Ramos (cell line): Measurements from ENCODE around the gene HOXA6.

ENCODE experiments used
- in situ Hi-C: fragments of 300-500 bp; cut with MboI; formaldehyde crosslinking; loops from one replicate; pipeline ENCODE4 v1.14.3; 2022; ENCODE audit warnings: low sequenced_read_pairs; ENCODE audit not compliant: unreplicated experiment

The HOXA6 gene

DNA sequence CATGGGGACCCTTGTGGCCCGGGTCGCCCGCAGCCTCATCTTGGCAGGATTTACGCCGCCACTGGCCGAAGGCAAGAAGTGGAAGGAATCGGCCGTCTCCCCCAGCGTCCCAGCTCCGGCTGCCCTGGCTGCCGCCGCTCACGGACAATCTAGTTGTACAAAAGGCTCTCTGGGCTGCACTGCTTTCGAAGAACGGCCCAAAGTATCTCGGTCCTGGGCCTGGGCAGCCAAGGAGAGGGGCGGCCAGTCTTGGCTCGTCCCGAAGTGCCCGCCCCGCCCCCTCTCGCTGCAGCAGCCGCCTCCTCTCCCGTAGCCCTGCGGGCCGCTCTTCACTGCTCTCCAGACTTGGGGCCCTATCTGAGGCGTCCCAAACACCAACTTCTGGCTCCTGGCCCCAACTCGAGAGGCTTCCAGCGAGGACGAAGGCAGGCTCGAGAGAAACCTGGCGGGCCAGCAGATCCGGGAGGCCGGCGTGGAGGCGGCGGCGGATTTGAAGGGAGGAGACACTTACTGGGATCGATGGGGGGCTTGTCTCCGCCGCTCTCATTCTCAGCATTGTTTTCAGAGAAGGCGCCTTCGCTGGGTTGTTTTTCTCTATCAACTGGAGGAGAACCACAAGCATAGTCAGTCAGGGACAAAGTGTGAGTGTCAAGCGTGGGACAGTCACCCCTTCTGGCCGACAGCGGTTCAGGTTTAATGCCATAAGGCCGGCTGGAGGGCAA is 17.0 kb upstream of the HOXA6 start:
- in situ Hi-C loops = loop anchor here (25.0 kb wide), 2 partner anchors 1102 to 1277 kb away; no protein-coding TSS in a partner anchor

DNA sequence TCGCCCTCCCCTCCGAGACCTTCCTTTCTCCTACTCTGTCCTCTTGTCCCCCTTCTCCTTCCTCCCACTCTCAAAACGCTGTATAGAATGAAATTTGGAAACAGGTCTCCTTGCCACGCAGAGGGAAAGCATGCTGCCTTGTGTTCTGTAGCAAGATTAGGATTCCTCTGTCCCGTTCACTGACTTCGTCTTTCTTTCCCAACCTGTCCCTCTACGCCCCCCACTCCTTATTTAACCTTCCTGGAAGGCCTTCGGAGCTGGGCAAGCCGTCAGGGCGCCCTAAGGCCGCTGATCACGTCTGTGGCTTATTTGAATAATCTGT is 16.4 kb upstream of the HOXA6 start:
- in situ Hi-C loops = loop anchor here (25.0 kb wide), 2 partner anchors 1102 to 1277 kb away; no protein-coding TSS in a partner anchor

DNA sequence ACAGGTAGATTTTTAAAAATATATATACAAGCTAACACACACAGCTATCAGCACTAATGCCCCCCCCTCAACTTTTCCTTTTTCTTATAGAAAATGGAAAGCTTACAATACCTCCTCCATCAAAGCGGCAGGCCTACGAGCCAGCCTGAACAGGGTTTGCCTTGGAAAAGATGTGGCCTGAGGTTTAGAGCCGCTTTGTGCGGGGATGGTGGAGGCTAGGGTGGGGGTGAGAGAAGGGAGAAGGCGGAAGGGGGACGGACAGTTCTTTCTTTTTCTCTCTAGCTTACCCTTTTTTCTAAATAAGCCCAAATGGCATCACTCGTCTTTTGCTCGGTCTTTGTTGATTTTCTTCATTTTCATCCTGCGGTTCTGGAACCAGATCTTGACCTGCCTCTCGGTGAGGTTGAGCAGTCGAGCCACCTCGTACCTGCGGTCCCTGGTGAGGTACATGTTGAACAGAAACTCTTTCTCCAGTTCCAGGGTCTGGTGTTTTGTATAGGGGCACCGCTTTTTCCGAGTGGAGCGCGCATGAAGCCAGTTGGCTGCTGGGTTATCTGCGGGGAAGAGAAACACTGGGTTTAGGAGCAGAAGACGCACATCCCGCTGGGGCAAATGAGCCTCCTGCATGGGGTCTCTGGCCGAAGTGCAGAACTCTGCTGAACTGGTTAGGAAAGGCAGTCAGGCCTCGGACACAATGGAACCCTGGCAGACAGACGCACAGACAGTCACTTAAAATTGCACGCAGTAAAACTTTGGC is 15.9 kb upstream of the HOXA6 start:
- in situ Hi-C loops = loop anchor here (25.0 kb wide), 2 partner anchors 1101 to 1276 kb away; no protein-coding TSS in a partner anchor

DNA sequence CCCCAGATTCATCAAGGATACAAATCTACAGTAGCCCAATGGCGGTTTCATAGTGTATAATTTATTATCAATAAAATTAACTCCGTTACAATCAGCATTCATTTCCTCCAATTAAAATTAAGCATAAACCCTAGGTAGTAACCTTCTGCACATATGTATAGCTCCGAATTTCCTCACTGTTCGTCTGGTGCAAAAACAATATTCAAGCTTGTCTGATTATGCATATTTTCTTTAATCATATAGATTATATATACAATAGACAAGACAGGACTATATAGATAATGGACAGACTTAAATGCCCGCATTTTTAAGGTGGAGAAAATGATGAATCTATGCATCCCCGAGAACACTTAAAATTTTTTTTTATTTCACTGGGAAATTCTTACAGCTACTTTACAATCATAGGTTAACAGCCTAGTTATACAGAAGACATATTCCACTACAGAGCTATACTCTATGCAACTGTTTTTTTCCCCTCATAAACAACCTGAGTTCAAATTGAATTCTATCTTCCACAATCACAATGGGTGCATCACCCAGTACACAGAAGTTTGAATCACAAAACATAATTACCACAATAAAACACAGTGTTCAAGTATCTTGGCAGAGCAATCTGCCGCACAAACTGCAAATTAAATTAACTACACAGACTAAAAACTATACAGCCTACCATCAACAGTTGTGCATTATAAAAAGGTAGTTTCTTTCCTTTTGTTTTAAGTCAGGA is 15.2 kb upstream of the HOXA6 start:
- in situ Hi-C loops = loop anchor here (25.0 kb wide), 2 partner anchors 1100 to 1275 kb away; no protein-coding TSS in a partner anchor

DNA sequence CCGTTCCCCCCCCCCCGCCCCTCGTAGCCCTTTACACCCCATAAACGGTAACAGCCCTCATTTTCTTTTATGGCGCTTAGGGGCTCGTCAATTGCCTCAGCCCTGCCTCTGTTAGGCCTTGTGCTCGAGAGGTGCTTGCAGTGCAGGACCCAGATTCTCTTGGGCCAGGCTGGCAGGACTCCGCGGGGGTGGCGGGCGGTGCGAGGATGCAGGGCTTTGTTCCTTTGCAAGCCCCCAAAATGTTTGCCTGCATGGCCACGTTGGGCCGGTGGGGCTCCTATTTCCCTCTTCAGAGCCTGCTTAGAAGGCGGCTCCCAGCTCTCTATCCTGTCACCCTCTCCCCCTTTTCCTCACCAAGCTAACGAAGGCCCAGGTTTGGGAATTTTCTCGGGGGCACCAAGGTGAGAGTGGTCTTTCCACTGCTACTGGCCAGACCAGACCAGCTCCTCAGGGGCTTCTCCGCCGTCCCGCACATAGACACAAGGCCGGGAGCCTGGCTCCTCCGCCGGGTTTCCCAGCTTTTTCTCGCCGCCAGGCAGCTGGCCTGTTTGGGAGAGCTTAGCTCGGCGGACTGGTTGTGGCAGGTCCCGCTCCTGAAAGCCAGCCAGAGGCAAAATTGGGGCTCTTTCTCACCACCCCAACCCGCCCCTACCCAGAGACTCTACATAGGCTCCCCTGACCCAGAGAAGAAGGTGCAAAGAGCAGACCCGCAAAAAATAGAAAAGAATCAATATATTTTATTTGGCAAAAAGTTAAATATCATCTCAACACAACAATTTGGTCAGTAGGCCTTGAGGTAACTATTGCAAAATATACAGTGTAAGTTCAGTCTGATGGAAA is 14.4 kb upstream of the HOXA6 start:
- in situ Hi-C loops = loop anchor here (25.0 kb wide), 2 partner anchors 1100 to 1275 kb away; no protein-coding TSS in a partner anchor

DNA sequence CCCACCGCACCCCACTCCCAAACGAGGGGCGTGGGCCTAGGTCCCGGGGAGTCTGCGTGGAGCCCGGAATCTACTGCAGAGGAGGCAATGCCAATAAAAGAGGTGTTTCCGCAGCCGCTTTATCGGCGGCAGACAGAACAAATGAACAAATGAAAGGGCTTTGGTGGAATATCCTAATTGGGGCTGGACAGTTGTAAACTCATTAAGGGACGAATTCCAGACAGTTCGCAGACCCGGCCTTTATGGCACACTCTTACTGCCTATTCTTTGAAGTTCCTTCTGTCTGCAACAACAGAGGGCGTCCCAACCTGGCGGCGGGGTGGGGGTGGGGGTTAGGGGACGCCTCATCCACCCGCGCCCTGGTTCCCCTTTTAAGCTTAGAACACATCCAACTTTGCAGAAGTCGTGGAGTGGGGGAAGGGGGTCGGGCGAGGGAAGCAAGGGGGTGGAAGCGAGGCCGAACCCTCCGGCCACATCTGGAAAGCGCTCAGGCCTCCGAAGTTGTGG is 13.7 kb upstream of the HOXA6 start:
- in situ Hi-C loops = loop anchor here (25.0 kb wide), 2 partner anchors 1099 to 1274 kb away; no protein-coding TSS in a partner anchor

DNA sequence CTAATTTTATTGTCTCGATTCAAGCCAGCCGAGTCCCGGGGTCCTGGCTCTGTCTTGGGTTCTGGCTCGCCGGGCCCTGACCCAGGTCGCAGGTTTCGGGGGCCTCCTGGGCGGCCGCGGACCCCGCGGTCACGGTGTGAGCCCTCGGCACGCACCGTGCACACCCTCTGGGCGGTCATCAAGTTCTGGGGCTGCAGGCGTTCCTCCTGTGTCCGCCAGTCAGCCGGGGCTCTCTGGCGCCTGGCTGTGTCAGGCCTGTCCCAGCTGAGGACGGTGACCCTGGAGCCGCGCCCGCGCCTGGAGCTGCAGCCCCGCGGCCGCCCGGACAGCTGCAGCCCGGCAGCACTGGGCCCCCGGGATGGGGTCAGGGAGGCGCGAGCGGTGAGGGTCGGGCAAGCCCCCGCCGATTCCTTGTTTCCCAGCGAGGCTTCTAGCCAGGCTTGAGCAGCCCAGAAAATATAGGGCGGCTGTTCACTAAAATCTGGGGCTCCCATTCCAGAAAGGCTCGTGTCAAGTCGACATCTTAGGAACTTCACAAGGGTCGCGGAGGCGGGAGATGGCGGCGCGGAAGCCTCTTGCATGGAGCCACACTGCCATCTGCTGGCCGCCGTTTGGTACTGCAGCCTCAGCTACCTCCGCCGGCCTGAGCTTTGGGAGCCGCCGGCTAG is 13.1 kb upstream of the HOXA6 start:
- in situ Hi-C loops = loop anchor here (25.0 kb wide), 2 partner anchors 1098 to 1273 kb away; no protein-coding TSS in a partner anchor

DNA sequence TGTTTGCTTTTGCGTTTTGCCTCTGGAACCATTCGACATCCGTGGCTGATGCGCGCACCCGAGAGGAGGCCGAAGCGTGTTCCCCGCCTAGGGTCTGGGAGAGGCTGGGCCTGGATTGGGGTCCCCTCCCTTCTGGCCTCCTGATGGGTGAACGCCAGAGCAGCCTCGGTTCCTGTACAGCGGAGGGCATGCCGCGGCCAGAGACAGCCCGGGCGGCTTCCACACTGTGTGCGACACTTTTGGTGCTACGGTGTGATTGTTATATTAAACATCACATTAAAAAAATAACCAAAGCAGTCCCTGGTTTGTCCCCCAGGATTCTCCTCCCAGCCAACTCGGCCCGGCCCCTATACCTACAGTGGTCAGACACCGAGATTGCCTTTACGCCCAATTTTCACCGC is 12.6 kb upstream of the HOXA6 start:
- in situ Hi-C loops = loop anchor here (25.0 kb wide), 2 partner anchors 1098 to 1273 kb away; no protein-coding TSS in a partner anchor

DNA sequence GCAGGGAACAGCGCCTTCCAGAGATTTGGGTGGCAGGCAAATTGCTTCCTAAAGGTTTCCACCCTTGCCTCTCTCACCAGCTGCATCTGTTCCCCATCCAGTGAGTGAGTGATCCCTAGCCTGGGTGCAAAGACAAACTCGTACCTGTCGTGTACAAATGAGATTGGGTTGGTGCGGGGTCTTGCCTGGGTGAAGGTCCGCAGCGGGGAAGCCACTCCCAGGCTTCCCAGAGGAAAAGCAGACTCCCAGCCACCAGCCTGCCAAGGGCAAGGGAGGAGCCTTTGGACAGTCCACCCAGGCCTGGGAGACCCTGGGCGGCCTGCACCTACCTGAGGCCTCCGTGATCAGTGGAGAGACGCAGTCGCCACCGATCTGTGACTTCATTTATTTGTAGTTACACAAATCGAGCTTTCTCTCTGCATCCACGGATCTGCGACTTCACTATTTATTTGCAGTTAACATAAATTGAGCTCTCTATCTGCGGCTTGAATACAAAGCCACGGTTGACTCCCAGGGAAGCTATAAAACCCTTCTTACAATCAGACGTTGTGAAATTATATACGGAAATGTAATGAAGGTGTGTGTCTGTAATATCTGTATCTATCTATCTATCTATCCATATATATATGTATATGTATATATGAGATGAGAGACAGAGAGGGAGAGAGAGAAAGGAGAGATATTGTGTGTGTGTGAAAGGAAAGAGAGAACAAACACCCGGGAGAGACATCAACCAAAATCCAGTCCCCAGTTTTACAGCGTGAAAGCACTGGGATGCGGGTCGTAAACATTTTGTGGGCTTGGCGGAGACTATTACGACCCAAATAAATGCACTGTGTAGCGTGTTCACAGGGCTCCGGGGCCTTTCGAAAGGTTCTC is 11.9 kb upstream of the HOXA6 start:
- in situ Hi-C loops = loop anchor here (10.0 to 25.0 kb wide), 4 partner anchors 485 to 1272 kb away; no protein-coding TSS in a partner anchor

DNA sequence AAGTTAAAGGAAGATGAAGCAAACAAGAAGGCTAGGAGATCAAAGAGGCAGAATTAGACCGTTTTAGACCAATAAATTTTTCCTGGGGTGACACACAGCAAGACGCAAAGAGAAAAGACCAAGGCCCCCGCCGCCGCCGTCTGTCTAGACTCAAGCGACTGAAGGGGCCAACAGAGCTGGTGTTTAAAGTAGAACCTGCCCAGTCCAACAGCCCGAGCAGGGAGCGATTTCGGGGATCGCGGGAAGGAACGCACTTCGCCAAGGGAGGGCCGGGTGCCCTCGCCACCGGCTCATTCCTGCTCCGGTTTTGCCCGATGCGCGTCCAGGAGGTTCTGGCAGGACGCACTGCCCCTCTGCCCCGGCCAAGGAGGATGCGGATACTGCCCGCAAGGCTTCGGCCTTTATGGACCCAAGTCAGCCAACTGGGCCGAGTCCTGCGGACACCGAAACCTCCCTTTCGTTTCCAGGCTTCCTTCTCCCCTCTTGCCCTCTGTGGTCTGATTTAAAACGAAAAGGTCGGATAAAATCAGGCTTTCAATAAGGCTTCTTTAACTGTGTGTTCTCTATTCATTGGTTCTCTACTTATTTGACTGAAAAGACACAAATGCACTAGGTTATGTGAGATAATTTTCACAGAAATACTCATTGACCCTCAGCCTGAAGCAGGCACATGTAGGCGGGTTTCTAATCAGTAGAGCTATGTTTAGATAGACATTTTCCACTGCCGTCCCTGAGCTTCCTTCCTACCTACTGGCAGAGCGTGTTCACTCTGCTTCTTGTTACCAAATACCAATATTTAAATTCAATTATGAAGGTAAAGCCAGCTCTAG is 11.1 kb upstream of the HOXA6 start:
- in situ Hi-C loops = loop anchor here (10.0 to 25.0 kb wide), 4 partner anchors 484 to 1271 kb away; no protein-coding TSS in a partner anchor

DNA sequence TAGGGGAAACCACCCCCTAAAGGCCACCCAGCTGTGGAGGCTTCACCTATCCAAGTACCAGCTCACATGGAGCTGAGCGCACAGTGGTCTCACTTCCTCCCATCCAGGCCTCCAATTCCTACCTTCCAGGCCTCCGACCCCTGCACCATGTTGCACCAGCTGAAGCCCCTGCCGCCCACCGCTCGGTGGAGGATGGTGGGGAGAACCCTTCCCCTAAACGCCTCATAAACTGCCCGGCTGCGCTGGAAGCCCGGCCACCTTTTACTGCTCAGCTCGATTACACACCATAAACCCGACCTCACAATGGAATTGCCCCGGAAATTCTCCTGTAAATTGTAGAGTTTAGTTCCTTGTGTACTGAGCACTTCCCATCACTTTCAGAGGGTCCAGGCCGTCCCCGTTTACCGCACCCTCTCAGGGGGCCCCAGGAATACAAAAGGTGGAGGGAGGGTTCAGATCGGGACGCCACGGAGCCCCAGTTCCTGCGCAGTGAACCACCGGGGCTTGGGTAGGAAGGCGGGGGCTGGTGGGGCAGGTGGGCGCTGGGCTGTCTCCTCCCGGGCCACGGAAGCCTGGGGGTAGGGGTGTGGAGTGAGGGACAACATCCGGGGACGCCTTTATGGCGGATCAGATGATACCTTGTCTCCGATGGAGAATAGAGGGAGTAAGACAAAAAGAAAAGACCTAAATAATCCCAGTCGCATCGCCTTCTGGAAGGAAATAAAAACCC is 10.3 kb upstream of the HOXA6 start:
- in situ Hi-C loops = loop anchor here (10.0 to 25.0 kb wide), 4 partner anchors 483 to 1271 kb away; no protein-coding TSS in a partner anchor

DNA sequence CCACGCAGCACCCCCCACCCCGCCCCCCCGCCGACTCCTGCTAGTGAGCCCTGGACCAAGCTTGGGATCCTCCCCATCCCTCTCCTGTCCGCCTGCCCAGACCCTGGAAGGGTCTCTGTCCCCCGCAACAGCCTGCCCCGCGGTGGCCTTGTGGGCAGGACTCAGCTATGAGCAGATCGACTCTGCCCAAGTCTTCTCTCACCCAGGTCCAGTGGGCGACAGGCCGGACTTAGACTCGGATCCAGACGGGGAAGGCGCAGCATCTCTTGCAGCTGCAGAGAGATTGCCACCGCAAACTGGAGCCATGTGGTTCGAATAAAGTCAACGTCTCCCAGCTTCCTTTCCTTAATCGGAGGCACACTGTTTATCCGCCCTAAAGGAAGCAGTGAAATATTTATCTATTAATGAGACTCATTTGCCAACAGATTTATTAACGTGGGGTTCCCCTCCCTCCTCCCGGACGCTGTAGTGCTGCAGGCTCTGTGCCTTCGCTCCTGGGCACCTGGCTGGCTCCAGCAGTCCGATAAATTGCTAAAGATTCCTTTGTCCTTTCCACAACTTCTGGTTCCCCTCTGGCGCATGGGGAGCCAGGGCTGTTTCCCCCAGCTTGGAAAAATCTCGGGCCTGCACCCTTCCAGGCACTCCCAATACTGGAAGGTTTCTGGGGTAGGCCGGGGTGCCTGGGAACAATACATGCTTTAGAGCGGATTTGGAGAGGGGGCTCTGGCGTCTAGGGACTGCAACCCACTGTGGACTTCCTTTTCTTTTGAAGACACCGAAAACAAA is 9.5 kb upstream of the HOXA6 start:
- in situ Hi-C loops = loop anchor here (10.0 to 25.0 kb wide), 4 partner anchors 482 to 1270 kb away; no protein-coding TSS in a partner anchor

DNA sequence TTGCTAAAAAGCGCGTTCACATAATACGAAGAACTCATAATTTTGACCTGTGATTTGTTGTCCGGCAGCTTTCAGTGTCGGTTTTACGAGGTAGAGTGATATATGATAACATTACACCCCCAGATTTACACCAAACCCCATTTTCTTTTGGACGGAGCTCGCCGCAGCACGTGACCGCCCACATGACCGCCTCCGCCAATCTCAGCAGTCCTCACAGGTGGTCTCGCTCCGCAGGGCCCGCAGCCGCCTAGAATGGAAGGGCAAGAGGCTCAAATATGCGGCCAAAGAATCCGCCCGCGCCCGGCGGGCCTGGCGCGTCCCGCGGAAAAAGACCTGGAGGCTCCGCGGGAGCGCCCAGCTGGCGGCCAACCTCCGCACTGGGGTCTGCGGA is 8.9 kb upstream of the HOXA6 start, which contains the start of gene HOXA7:
TSS of gene HOXA7 (minus strand) at position 168 of the 391 bp plus-strand sequence. CDS start at position 38, 130 bp downstream.
- in situ Hi-C loops = loop anchor here (10.0 to 25.0 kb wide), 4 partner anchors 482 to 1269 kb away; no protein-coding TSS in a partner anchor

DNA sequence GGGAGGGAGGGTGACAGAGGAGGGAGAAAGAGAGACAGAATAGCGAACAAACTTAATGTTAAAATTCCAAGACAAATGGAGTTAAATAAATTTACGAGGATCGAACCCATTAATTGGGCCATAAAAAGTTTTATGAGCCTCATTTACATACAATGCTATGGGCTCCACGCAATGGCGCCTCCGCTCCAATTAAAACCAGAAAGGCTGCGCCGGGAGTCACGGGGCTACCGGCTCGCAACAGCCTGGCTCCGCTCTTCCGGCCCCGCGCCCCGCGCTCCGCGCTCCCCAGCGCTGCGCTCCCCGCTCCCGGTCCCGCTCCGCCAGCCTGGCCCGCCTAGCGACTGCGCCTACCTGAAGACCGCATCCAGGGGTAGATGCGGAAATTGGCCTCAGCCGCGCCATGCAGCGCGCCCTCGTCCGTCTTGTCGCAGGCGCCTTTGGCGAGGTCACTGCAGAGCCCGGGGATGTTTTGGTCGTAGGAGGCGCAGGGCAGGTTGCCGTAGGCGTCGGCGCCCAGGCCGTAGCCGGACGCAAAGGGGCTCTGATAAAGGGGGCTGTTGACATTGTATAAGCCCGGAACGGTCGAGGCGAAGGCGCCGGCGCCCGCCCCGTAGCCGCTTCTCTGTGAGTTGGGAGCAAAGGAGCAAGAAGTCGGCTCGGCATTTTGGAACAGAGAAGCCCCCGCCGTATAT is 8.4 kb upstream of the HOXA6 start:
- in situ Hi-C loops = loop anchor here (10.0 to 25.0 kb wide), 4 partner anchors 481 to 1269 kb away; no protein-coding TSS in a partner anchor
